Measurements from ENCODE around the gene TKTL1. TPM values are rescaled to one million over a fixed set of nuclear protein-coding genes. Genes with fewer than 3 reads are reported as not detected.

The TKTL1 gene
- total and polyA plus RNA-seq, 2 donors (not counting 1 experiment from before 2014, with no cell fraction given): not detected

GRCh38 chrX:154353172-154353843, 57.7 kb downstream of the TKTL1 start:
- Histone ChIP-seq H3K9me3 (ENCODE audit: control insufficient read depth, insufficient read depth, low read depth, low read length) (no peaks in the 10 kb centered on the region), H3K79me2 (ENCODE audit: control insufficient read depth, insufficient read depth, low read length) (peaks cover 32% of the 10 kb centered on the region), H4K20me1 (ENCODE audit: control insufficient read depth, extremely low read depth, insufficient read depth, low read length) (no peaks in the 10 kb centered on the region), H3K9ac (ENCODE audit: insufficient read depth, low read length) (no peak overlapping the region), H3K36me3 (ENCODE audit: control insufficient read depth, insufficient read depth, low read length) (peaks cover 76% of the 10 kb centered on the region), H2AFZ (ENCODE audit: low read length) (no peak overlapping the region), H3K4me3 (replicated peaks in 1 of 4; ENCODE audit: control extremely low read depth in 1 of 4, insufficient read depth in 1 of 4, low read depth in 3 of 4, low read length in 4 of 4) (no peak overlapping the region), H3K4me2 (ENCODE audit: extremely low read depth, insufficient read depth, low read length) (no peak overlapping the region), H3K27me3 (ENCODE audit: control insufficient read depth, insufficient read depth, low read length) (no peaks in the 10 kb centered on the region), H3K4me1 (ENCODE audit: control insufficient read depth, extremely low read depth, insufficient read depth, low read length) (no peaks in the 10 kb centered on the region), H3K27ac (ENCODE audit: insufficient read depth, low read length) (no peak overlapping the region)
- TF ChIP-seq CTCF (conservative IDR thresholded peaks at IDR 0.05 in 1 of 2, IDR thresholded peaks at IDR 0.05 in 1 of 2; ENCODE audit: low read depth in 1 of 2, low read length in 2 of 2) (no peak), EZH2 (IDR thresholded peaks at IDR 0.05; ENCODE audit: low read length, missing control alignments) (no peak)
- no peak for DNase-seq (ENCODE audit: low read depth in 2 of 2)

DNA sequence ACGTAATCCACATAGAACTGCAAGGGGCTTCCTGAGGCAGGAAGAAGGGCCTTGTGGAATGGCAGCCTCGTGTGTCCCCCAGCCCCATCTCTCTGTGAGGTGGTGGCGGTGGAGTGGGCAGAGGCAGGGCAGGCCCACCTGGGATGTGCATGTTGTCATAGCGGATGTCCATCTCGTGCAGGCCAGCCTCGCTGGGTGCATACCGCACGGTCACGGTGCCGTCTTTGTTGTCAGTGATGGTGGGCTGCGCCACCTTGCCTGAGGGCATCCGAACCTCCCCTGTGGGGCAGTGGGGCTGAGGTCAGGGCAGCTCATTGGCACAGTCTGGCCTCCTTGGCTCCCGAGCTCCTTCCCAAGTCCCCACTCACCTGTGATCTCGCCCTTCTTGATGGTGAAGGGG, 58.4 kb downstream of the TKTL1 start:
- no peaks in the 10 kb centered on the region for H3K4me1 ChIP-seq (ENCODE audit: control insufficient read depth, extremely low read depth, insufficient read depth, low read length)
- DNase-seq (ENCODE audit: low read depth in 2 of 2): no peak
- peaks cover 39% of the 10 kb centered on the region for H3K79me2 ChIP-seq (ENCODE audit: control insufficient read depth, insufficient read depth, low read length)
- no peak overlapping the region for H3K4me3 ChIP-seq (replicated peaks in 1 of 4; ENCODE audit: control extremely low read depth in 1 of 4, insufficient read depth in 1 of 4, low read depth in 3 of 4, low read length in 4 of 4)
- no peaks in the 10 kb centered on the region for H4K20me1 ChIP-seq (ENCODE audit: control insufficient read depth, extremely low read depth, insufficient read depth, low read length)
- H3K4me2 ChIP-seq (ENCODE audit: extremely low read depth, insufficient read depth, low read length): no peak overlapping the region
- no peak overlapping the region for H2AFZ ChIP-seq (ENCODE audit: low read length)
- TF ChIP-seq CTCF (conservative IDR thresholded peaks at IDR 0.05 in 1 of 2, IDR thresholded peaks at IDR 0.05 in 1 of 2; ENCODE audit: low read depth in 1 of 2, low read length in 2 of 2) (no peak), EZH2 (IDR thresholded peaks at IDR 0.05; ENCODE audit: low read length, missing control alignments) (no peak)
- H3K9ac ChIP-seq (ENCODE audit: insufficient read depth, low read length): no peak overlapping the region
- H3K27ac ChIP-seq (ENCODE audit: insufficient read depth, low read length): no peak overlapping the region
- peaks cover 79% of the 10 kb centered on the region for H3K36me3 ChIP-seq (ENCODE audit: control insufficient read depth, insufficient read depth, low read length)
- H3K9me3 ChIP-seq (ENCODE audit: control insufficient read depth, insufficient read depth, low read depth, low read length): no peaks in the 10 kb centered on the region
- H3K27me3 ChIP-seq (ENCODE audit: control insufficient read depth, insufficient read depth, low read length): no peaks in the 10 kb centered on the region

- Histone ChIP-seq H3K9me3 (ENCODE audit: control insufficient read depth, insufficient read depth, low read depth, low read length) (no peaks in the 10 kb centered on the region), H3K4me3 (replicated peaks in 1 of 4; ENCODE audit: control extremely low read depth in 1 of 4, insufficient read depth in 1 of 4, low read depth in 3 of 4, low read length in 4 of 4) (no peak overlapping the region), H4K20me1 (ENCODE audit: control insufficient read depth, extremely low read depth, insufficient read depth, low read length) (no peaks in the 10 kb centered on the region), H3K4me1 (ENCODE audit: control insufficient read depth, extremely low read depth, insufficient read depth, low read length) (no peaks in the 10 kb centered on the region), H2AFZ (ENCODE audit: low read length) (no peak overlapping the region), H3K79me2 (ENCODE audit: control insufficient read depth, insufficient read depth, low read length) (peaks cover 44% of the 10 kb centered on the region), H3K36me3 (ENCODE audit: control insufficient read depth, insufficient read depth, low read length) (peaks cover 79% of the 10 kb centered on the region), H3K27me3 (ENCODE audit: control insufficient read depth, insufficient read depth, low read length) (no peaks in the 10 kb centered on the region), H3K9ac (ENCODE audit: insufficient read depth, low read length) (no peak overlapping the region), H3K27ac (ENCODE audit: insufficient read depth, low read length) (no peak overlapping the region), H3K4me2 (ENCODE audit: extremely low read depth, insufficient read depth, low read length) (no peak overlapping the region)
- no peak for DNase-seq (ENCODE audit: low read depth in 2 of 2)
- TF ChIP-seq CTCF (conservative IDR thresholded peaks at IDR 0.05 in 1 of 2, IDR thresholded peaks at IDR 0.05 in 1 of 2; ENCODE audit: low read depth in 1 of 2, low read length in 2 of 2): no peak
- no peak for TF ChIP-seq EZH2 (IDR thresholded peaks at IDR 0.05; ENCODE audit: low read length, missing control alignments)
These were observed 58.9 kb downstream of the TKTL1 start for GRCh38 chrX:154354516-154354915.

Data from fibroblast of lung (primary cell).